LHCN-M2 (cell line): ENCODE data around the gene SLC36A2. TPM values are rescaled to one million over a fixed set of nuclear protein-coding genes. Genes with fewer than 3 reads are reported as not detected.
A peak's percentile ranks its signal among the peaks of the same experiment; 100 is the strongest.
"Not testable (repeated sequence)": the region's sequence is repeated elsewhere in the genome, so short reads cannot be mapped to it uniquely, and the experiment has no call there.

Source experiments
- DNase-seq: peaks from one replicate; pipeline ENCODE4 v3.0.0-alpha.2; 2012; ENCODE audit warnings: low read depth
- total RNA-seq: library from RNA; depleted of rRNA; stranded (reverse); fragments of >200 nt; gene quantifications from 2 replicates; pipeline ENCODE4 v1.2.3, GENCODE V29; 2014

SLC36A2 gene
- total RNA-seq, 1 experiment from 2014 or later: not detected

DNA sequence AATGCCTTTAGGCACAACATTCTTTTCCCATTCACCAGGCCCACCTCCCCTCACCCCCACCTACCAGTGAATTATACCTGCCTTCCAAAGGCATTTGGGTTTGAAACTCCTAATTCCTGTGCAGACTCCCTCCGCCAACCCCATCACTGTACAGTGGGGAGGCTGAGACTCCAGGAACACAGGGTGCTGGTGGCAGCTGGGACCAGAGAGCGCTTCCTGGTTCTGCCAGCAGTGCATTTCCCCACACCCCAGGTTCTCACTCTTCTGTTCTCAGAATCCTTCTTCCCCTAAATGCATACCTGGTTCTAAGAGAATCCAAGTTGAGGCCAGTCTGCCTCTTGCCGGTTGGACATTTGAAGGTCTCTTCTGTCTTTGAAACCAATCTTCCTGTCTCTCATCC lies 21.1 kb downstream of the SLC36A2 start:
- no peak for DNase-seq

DNA sequence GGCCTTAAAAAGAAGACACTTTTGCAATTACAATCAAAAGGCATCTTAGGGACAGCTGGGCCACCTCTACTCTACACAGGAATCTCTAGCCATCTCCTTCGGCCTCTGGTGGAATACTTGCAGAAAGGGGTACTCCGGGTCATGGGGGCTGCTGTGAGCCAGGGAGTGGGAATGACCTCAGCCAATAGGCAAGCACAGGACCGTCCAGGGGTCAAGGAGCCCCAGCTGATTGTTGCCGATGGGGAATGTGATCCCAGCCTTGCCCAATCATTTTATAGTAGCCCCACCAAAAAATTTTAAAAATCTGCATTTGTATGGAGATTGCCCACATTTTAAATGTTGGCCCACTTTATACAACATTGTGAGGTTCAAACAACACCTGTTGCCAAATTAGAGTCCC lies 26.9 kb downstream of the SLC36A2 start:
- no peak for DNase-seq

DNA sequence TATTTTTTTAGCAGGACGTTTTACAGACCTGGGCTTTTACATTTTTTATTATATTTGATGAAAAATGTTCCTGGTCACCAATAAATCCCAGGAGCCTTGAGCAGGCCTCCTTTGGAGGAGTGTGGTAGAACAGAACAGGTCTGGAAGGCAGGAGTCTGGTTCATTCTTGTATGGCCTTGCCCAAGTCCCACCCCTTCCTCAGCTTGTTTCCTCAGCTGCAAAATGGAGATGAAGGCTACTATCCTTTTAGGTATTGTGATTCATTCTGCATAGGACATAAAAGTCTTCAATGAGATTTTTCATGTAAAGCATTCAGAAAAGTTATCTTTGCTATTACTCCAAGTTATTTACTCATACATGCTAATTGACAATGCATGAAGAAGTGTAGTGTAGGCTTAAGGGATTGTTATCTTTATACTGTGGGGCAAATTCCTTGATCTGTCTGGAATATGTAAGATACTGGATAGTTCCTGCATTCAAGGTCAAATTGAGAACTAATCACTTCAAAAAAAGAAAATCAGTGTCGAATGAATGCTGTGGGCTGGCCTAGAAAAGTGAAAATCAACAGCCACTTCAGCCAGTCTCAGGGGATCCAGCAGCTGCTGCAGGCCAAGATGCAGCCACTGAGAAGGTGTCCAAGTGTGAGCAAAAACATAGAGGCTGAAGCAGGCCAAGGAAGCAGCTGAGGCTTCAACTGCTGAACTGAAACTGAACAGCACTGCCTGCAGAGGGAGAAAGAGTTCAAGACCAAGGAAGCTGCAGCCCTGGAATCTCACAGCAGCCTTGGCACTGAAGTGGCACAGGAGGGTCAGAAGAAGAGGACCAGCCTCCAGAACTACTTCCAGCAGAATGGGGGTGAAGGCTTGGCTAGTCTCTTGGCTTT lies 28.3 kb downstream of the SLC36A2 start:
- peak; percentile 51 for DNase-seq

DNA sequence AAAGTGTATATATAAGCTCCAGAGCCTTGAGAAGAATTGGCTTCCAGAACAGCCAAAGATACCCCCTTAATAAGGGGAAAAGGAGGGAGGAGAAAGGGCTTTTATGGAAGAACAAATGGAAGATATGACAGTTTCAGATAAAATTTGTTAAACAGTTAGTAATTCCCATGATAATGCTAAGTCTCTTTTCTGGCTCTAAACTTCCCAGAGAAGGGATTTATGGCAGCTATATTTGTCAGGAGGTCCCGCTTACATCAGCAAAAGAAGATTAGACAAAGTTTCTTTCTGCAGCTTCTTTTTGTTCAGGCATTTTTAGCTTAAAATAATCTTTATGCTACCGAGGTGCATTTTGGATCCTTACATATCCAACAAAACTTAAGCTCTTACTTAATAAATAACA lies 29.5 kb downstream of the SLC36A2 start:
- no peak for DNase-seq

DNA sequence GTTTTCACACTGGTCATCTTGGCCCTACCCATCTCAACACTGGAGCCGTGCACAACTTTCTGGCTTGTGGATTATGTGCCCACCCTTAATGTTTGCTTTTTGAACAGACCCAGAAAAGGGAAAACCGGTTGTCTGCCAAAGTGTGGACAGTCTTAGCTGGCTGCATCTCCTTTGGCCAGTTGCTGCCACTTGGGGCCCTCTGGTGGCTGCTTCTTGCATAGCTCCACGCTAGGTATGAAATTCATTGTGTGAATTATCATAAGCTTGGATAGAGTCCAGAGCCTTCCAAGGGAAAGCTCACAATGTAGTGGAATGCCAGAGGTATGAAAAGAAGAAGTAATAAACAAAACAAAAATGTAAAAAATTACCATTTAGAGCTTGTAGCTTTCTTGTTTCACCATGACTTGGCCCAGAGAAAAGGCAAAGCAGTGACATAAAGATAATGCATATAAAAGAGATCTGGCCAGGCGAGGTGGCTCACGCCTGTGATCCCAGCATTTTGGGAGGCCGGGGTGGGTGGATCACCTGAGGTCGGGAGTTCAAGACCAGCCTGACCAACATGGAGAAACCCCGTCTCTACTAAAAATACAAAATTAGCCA lies 31.3 kb downstream of the SLC36A2 start:
- peak; percentile 54 for DNase-seq

DNA sequence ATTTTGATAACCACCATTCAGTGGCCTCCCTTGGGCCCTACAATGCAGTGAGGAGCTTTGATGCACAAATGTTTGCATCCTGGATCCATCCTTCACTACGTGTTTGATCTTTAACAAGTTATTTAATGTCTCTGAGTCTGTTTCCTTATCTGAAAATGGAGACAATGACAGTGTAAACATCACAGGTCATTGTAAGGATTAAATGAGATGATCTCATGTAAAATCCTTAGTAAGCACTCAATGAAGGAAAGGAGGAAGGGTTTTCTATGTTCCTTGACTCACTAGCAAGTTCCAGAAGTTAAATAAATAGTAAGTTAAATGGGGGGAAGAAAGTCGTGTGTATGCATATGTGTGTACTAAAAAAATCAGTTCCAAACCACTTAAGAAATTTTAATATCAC lies 34.0 kb downstream of the SLC36A2 start:
- DNase-seq: no peak

DNA sequence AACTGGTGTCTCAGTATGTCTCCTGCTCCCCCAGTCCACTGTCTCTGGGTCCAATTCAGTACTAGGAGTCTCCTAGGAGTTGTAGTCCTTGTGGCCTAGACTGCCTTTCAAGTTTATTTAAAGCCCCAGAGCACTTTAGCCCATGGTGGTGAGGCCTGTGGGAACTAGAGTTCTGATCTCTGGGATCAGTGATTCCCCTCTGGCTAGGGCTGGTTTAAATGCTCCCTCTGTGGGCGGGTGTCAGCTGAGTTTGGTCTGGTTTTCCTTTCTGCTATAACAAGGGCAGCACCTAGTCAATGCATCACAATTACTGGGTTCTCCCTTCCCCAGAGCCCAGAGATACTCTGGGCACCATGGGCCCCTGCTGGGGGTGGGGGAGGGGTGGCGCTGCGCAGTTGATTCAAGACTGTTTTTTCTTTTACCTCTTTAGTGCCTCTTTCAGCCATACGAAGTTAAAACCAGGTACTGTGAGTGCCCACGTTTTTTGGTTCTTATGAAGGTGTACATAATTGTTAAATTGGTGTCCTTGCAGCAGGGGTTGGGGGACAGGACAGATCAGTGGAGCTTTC lies 34.5 kb downstream of the SLC36A2 start:
- DNase-seq: no peak

DNA sequence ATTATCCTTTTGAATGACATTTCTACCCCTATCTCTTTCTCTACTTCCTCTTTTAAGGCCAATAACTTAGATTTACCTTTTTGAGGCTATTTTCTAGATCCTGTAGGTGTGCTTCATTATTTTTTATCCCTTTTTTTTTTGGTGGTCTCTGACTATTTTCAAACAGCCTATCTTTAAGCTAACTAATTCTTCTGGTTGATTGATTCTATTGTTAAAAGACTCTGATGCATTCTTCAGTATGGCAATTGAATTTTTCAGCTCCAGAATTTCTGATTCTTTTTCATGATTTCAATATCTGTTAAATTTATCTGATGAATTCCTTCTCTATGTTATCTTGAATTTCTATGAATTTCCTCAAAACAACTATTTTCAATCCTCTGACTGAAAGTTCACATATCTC lies 36.4 kb downstream of the SLC36A2 start:
- no peak for DNase-seq

DNA sequence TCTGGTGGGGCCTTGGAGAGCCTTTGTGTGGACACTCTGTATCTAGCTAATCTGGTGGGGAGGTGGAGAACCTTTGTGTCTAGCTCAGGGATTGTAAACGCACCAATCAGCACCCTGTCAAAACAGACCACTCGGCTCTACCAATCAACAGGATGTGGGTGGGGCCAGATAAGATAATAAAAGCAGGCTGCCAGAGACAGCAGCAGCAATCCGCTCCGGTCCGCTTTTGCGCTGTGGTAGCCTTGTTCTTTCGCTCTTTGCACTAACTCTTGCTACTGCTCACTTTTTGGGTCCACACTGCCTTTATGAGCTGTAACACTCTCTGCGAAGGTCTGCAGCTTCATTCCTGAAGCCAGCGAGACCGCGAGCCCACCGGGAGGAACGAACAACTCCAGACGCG lies 37.5 kb downstream of the SLC36A2 start:
- not testable (repeated sequence) for DNase-seq

DNA sequence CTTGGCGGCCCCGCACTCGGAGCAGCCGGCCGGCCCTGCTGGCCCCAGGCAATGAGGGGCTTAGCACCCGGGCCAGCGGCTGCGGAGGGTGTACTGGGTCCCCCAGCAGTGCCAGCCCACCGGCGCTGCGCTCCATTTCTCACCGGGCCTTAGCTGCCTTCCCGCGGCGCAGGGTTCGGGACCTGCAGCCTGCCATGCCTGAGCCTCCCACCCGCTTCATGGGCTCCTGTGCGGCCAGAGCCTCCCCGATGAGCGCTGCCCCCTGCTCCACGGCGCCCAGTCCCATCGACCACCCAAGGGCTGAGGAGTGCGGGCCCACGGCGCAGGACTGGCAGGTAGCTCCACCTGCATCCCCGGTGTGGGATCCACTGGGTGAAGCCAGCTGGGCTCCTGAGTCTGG lies 38.1 kb downstream of the SLC36A2 start:
- not testable (repeated sequence) for DNase-seq

DNA sequence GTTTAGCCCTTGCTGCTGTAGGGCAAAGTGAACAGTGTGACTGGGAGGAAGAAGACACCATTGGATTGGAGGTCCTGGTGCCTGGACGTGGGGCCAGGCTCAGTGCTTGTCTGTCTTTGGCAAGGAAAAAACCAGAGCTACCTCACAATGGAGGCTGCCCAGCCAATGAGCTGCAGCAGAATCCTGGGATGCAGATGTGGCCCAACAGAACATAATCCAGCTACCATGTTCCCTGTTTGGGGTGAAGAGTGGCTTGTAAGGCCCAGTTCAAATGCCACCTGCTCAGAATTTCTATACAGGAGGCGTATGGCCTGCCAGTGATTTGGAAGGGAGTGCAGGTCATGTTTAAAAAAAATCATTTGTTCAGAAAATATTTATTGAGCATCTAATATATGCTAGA lies 43.7 kb downstream of the SLC36A2 start, which contains the start of gene SLC36A3:
Gene SLC36A3 (minus strand): TSS at position 101 of the 400 bp plus-strand sequence. CDS start 412 bp downstream, outside the sequence.
- no peak for DNase-seq

DNA sequence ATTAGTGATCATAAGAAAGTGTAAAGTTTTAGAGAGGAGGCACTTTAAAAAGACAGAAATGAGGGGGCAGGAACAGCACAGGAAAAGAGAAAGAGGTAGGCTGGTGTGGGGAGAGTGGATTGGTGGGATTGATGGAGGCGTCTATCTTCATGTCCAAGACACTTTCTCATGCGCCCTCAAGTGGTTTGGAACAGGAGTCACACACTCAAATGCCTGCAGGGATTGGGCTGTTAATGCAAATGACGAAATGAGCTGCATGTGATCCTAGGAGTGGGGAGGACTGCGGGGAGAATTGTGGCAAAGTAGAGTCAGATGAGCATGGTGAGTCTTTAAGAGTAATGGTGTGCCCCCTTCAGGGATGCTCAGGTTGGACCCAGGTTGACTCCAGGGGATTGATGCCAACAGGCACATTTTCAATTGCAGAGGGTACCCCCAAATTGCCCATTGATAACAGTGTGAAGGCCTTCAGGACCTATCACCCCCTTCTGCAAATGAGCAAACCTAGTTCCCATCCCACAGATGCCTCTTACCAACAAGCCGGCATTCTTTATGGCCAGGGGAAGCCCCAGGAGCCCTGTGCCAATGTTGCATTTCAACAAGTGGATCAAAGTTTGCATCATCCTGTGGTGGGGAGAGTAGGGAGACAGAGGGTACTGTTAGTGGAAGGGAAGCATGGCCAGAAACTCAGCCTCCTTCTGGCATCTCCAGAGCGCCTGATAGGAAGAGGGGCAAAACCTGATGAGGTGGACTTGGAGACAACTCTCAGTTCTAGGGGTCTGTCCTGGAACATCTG lies 49.1 kb downstream of the SLC36A2 start:
- no peak for DNase-seq

DNA sequence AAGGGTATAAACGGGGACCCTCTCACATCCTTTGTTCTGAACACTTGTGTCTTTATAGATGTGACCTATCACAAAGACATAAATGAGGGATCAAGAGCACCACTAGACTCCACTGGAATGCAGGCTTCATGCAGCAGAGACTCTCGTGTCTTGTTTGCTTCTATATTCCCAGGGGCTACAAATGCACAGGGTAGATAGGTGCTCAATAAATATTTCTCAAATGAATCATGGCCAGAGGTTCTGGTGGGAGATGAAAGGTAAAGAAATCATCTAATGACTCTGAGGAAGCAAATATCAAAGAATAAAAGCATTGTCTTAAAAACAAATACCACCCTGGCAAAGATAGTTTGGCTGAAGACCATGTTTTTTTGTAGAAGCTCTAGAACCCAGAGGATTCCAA lies 50.4 kb downstream of the SLC36A2 start:
- DNase-seq: no peak

DNA sequence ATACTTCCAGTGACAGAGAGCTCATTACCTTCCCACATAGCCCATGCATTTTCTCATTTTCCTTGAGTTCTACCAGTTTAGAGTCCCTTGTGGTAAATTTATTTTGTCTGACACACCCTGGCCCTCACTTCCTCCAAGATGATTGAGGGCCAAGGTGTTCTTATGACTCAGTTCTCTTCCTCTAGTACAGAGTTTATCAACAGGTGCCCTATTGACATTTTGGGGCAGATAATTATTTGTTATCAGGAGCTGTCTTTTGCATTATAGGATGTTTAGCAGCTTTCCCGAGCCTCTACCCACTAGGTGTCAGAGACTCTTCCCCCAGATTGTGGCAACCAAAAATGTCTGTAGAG lies 50.9 kb downstream of the SLC36A2 start:
- no peak for DNase-seq

DNA sequence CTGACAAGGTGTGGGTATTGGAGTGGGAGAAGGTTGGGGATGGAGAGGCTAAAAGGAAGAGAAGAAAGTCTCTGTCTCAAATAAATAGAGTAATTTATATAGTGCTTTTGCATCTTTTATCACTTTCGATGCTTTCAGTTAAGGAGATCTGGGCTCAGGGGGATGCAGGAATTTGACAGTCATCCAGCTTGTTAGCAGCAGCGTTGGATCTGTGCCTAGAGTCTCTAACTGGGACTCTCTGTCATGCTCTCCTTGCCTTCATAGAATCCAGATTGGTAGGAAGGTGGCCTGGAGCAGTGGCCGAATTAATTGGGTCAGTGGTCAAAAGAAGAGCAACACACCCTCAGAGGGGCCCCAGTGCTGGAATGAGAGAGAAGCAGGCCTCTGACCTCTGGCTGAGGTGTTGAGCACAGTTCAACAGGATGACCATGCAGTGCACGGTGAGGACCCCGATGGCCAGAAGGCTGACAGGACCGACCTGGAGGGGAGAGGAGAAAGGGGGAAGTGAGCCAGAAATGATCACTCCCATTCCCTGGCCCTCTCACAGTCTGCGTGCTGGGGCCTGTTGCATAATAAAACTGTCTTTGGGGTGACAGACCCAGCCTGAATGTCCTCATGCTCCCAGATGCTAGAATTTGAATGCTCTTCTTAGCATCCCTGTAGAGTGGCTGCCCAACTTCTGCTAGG lies 51.4 kb downstream of the SLC36A2 start:
- DNase-seq: no peak

DNA sequence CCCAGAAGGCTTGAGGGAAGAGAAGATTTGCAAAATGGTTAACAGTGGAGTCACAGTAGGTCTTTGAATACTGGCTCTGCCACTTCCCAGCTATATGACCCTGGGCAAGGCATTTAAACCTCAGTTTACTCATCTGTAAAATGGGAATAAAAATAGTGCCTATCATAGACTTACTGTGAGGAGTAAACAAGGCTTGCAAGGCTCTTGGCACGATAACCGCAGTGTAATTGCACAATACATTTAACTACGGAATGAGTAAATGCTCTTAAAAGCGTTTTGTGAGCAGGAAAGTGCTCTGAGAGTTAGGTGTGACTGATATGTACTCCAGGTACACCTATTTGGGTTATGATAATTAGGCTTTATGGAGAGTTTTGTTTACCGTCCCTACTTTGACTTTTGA lies 52.2 kb downstream of the SLC36A2 start:
- no peak for DNase-seq

DNA sequence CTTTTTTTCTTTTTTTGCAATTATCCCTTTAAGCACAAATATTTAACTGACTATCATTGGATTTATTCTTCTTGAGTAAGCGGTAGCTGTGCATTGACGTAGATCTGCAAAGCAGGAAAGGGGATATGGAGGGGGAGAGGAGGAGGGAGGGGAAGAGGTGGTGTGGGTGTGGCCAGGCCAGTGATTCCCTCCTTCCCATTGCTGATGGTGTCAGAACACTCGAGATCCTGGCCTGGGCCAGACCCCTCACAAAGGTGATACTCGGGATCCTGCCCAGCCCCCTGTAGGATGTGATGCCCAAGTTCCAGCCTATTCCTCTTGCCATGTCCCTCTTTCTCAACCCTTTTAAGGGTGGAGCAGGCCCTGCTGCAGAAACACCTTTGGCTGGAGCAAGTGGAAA lies 53.7 kb downstream of the SLC36A2 start:
- no peak for DNase-seq

DNA sequence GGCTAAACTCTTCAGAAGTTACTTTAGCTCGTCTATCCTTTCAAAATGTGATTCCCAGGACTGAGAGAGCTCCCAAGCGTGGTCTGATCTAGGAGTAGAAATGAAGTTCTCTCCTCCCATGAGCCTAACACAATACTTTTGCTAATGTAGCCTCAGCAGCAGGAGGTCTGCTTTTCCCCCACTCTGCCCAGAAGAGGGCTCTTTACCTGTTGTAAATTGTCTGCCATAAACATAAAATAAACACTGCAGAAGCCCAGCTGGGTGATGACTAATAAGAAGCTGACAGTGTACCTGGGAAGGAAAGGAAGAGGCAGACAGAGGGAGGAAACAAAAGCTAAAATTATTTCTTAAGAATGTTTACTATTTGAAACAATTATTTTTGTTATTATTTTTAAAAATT lies 59.2 kb downstream of the SLC36A2 start:
- DNase-seq: no peak

DNA sequence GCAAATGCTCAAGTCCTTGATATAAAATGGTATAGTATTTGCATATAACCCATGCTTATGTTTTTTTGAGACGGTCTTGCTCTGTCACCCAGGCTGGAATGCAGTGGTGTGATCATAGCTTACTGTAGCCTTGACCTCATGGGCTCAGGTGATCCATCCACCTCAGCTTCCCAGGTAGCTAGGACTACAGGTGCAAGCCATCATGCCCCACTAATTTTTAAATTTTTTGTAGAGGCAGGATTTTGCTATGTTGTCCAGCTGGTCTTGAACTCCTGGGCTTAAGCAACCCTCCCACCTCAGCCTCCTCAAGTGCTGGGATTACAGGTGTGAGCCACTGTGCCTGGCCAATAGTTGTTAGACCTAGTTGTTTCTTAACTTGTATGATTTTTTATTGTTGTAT lies 61.1 kb downstream of the SLC36A2 start:
- no peak for DNase-seq

DNA sequence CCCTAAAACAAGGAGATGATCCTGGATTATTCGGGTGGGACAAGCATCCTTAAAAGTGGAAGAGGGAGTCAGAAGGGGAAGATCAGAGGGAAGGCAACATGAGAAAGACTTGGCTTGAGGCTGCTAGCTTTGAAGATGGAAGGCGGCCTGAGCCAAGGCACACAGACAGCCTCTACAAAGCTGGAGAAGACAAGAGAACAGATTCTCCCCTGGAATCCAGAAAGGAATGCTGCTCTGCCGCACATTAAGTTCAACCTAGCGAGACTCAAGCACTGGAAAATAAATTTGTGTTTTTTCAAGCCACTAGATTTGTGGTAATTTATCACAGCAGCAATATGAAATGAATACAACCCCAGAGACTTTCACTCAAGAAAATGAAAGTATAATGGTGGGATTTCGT lies 61.7 kb downstream of the SLC36A2 start:
- DNase-seq: no peak

DNA sequence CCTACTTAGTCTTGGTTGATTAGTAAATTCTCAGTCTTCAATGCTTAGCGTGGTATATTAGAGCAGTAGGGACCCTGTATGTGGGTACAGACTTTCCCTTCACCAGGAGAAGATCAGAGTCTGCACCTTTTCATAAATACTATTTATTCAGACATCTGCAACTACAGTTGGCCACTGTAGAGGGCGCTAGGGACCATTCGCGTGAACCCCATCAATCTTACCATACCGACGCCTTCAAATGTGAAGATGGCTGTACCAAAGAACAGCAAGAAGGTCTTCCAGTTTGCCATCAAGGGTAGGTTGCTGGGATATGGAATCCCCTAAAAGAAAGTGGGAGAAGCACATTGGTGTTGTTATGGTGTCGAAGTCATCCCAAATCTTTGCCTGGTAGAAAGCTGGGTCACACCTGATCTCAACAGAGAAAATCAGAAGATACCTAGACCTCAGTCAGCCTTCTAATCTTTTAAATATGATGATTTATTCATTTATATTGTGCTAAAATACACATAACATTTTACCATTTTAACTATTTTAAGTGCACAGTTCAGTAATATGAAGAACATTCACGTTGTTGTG lies 62.9 kb downstream of the SLC36A2 start:
- no peak for DNase-seq
